ENCODE data around the gene SETD7. TPM values are rescaled to one million over a fixed set of nuclear protein-coding genes. Genes with fewer than 3 reads are reported as not detected.
"Not testable (repeated sequence)": the region's sequence is repeated elsewhere in the genome, so short reads cannot be mapped to it uniquely, and the experiment has no call there.

The SETD7 gene
- total RNA-seq, 1 experiment from 2014 or later = 59.4 TPM

DNA sequence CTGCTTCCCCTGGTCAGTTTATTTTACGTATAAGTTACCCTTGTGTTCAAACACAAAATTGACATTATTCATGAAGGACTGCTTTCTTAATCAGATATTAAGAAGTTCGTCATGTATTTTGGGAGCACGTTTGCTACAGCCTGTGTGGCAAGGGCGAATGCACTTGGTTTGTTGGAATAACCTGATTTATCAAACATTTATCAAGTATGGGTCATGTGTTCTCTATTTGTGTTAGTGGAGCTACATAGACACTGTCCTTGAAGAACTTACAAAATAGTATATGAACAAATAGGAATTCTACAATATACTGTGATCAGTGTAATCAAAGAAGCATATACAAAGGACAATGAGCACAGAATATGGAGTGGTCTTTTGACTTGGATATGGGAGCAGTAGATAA is 79.7 kb downstream of the SETD7 start:
- H3K4me2 ChIP-seq (ENCODE audit: low read depth, low read length, poor library complexity, severe bottlenecking) = no peak overlapping the region
- no peaks in the 10 kb centered on the region for H3K4me1 ChIP-seq (ENCODE audit: low read length)
- H3K9ac ChIP-seq (ENCODE audit: low read length) = no peak overlapping the region
- H3K9me2 ChIP-seq (replicated peaks; ENCODE audit: insufficient read depth, low read length) = no peaks in the 10 kb centered on the region
- no peak overlapping the region for H2AFZ ChIP-seq (ENCODE audit: low read length)
- H3K4me3 ChIP-seq (ENCODE audit: low read length) = no peak overlapping the region
- no peak overlapping the region for H3K27ac ChIP-seq (ENCODE audit: low read length)
- DNase-seq = no peak
- peaks cover 24% of the 10 kb centered on the region for H3K79me2 ChIP-seq (ENCODE audit: low read length)
- H3K9me3 ChIP-seq (ENCODE audit: low read length) = no peaks in the 10 kb centered on the region
- H4K20me1 ChIP-seq (ENCODE audit: insufficient read depth, low read depth, low read length) = no peaks in the 10 kb centered on the region
- H3K27me3 ChIP-seq (ENCODE audit: low read length) = no peaks in the 10 kb centered on the region
- peaks cover 22% of the 10 kb centered on the region for H3K36me3 ChIP-seq (ENCODE audit: insufficient read depth, low read length)

DNA sequence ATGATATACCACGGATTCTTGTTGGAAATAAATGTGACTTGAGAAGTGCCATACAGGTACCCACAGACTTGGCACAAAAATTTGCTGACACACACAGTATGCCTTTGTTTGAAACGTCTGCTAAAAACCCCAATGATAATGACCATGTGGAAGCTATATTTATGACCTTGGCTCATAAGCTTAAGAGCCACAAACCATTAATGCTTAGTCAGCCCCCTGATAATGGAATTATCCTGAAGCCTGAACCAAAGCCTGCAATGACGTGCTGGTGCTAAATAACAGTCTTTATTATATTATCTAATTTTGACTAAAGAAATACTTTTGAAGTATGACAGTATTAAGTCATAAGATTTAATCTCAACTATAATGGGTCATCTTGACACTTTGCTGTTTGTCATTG is 83.2 kb downstream of the SETD7 start:
- peaks cover 22% of the 10 kb centered on the region for H3K36me3 ChIP-seq (ENCODE audit: insufficient read depth, low read length)

DNA sequence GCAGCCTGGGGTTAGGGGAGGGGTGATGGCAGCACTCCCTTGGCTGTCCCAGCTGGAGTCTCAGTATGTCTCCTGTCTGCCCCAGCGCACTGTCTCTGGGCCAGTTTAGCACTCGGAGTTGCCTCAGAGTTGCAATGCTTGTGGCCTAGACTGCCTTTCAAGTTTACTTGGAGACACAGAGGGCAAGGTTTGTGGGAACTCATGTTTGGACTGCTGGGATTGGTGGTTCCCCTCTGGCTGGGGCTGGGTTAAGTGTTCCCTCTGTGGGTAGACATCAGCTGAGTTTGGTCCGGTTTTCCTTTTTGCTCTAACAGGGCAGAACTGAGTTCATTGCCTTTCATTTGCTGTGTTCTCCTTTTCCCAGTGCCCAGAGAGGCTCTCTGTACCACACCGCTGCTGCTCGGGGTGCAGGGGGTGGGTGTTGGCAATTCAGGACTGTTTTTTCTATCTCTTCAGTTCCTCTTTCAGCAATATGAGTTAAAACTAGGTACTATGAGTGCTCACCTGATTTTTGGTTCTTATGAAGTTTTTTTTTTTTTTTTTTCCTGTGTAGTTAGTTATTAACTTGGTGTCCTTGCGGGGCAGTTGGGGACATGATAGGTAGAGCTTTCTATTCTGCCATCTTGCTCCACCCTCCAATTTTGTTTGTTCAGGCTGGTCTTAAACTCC is 84.9 kb downstream of the SETD7 start:
- no peaks in the 10 kb centered on the region for H4K20me1 ChIP-seq (ENCODE audit: insufficient read depth, low read depth, low read length)
- DNase-seq = no peak

More for the DNA sequence above, 83.2 kb downstream of the SETD7 start:
- Histone ChIP-seq H3K9me3 (ENCODE audit: low read length) (peaks cover 6% of the 10 kb centered on the region; the same call in 1 of the 2 replicates), H3K27me3 (ENCODE audit: low read length) (no peaks in the 10 kb centered on the region), H3K4me3 (ENCODE audit: low read length) (no peak overlapping the region), H2AFZ (ENCODE audit: low read length) (no peak overlapping the region), H3K4me1 (ENCODE audit: low read length) (no peaks in the 10 kb centered on the region), H3K9me2 (replicated peaks; ENCODE audit: insufficient read depth, low read length) (no peaks in the 10 kb centered on the region), H3K27ac (ENCODE audit: low read length) (no peak overlapping the region), H3K9ac (ENCODE audit: low read length) (no peak overlapping the region), H3K79me2 (ENCODE audit: low read length) (peaks cover 59% of the 10 kb centered on the region), H3K4me2 (ENCODE audit: low read depth, low read length, poor library complexity, severe bottlenecking) (no peak overlapping the region), H4K20me1 (ENCODE audit: insufficient read depth, low read depth, low read length) (no peaks in the 10 kb centered on the region)
- DNase-seq = no peak

DNA sequence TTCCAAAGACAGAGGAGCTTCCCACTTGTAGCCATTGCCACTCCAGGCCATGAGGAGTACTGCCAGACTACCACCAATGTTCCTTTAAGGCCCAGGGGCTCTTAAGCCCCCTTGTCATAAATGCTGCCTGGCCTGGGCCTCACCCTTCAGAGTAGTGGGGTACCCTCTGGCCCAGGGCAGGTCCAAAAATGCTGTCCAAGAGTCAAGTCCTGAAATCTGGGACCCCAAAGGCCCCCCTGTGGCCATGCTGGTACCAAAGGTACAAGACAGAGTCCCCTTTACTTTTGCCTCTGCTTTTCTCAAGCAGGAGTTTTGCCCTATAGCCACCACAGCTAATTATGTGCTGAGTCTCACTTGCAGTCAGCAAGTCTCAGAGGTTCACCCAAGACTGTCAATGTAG is 85.7 kb downstream of the SETD7 start:
- Histone ChIP-seq H3K4me2 (ENCODE audit: low read depth, low read length, poor library complexity, severe bottlenecking) (no peak overlapping the region), H3K27me3 (ENCODE audit: low read length) (no peaks in the 10 kb centered on the region), H4K20me1 (ENCODE audit: insufficient read depth, low read depth, low read length) (no peaks in the 10 kb centered on the region), H3K9ac (ENCODE audit: low read length) (no peak overlapping the region), H3K9me3 (ENCODE audit: low read length) (peaks cover 6% of the 10 kb centered on the region; the same call in 1 of the 2 replicates), H3K4me1 (ENCODE audit: low read length) (no peaks in the 10 kb centered on the region), H3K9me2 (replicated peaks; ENCODE audit: insufficient read depth, low read length) (no peaks in the 10 kb centered on the region), H2AFZ (ENCODE audit: low read length) (no peak overlapping the region), H3K79me2 (ENCODE audit: low read length) (peaks cover 82% of the 10 kb centered on the region), H3K36me3 (ENCODE audit: insufficient read depth, low read length) (peaks cover 22% of the 10 kb centered on the region), H3K27ac (ENCODE audit: low read length) (no peak overlapping the region), H3K4me3 (ENCODE audit: low read length) (no peak overlapping the region)
- no peak for DNase-seq

More for the DNA sequence above, 84.9 kb downstream of the SETD7 start:
- Histone ChIP-seq H3K9me2 (replicated peaks; ENCODE audit: insufficient read depth, low read length) (no peaks in the 10 kb centered on the region), H3K4me1 (ENCODE audit: low read length) (no peaks in the 10 kb centered on the region), H3K27me3 (ENCODE audit: low read length) (no peaks in the 10 kb centered on the region), H3K27ac (ENCODE audit: low read length) (no peak overlapping the region), H3K79me2 (ENCODE audit: low read length) (peaks cover 77% of the 10 kb centered on the region), H3K4me3 (ENCODE audit: low read length) (no peak overlapping the region), H3K9me3 (ENCODE audit: low read length) (peaks cover 6% of the 10 kb centered on the region; the same call in 1 of the 2 replicates), H3K4me2 (ENCODE audit: low read depth, low read length, poor library complexity, severe bottlenecking) (no peak overlapping the region), H2AFZ (ENCODE audit: low read length) (no peak overlapping the region), H3K9ac (ENCODE audit: low read length) (no peak overlapping the region), H3K36me3 (ENCODE audit: insufficient read depth, low read length) (peaks cover 22% of the 10 kb centered on the region)

DNA sequence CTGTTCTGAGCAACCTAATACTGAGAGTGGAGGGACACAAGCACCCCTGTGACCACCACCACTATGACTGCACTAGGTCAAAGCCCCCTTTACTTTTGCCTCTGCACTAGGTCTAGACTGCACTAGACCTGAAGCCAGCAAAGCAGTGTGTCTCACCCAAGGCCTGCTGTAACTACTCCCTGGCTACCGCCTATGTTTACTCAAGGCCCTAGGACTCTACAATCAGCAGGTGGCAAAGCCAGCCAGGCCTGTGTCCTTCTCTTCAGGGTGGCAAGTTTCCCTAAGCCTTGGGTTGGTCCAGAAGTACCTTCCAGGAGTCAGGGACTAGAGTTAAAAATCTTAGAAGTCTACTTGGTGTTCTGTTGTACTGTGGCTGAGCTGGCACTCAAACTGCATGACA is 86.2 kb downstream of the SETD7 start:
- Histone ChIP-seq H3K4me2 (ENCODE audit: low read depth, low read length, poor library complexity, severe bottlenecking) (no peak overlapping the region), H3K4me3 (ENCODE audit: low read length) (no peak overlapping the region), H3K9me3 (ENCODE audit: low read length) (peaks cover 6% of the 10 kb centered on the region; the same call in 1 of the 2 replicates), H3K79me2 (ENCODE audit: low read length) (peaks cover 82% of the 10 kb centered on the region), H3K9ac (ENCODE audit: low read length) (no peak overlapping the region), H3K4me1 (ENCODE audit: low read length) (no peaks in the 10 kb centered on the region), H3K9me2 (replicated peaks; ENCODE audit: insufficient read depth, low read length) (no peaks in the 10 kb centered on the region), H2AFZ (ENCODE audit: low read length) (no peak overlapping the region), H4K20me1 (ENCODE audit: insufficient read depth, low read depth, low read length) (no peaks in the 10 kb centered on the region), H3K36me3 (ENCODE audit: insufficient read depth, low read length) (peaks cover 22% of the 10 kb centered on the region), H3K27me3 (ENCODE audit: low read length) (no peaks in the 10 kb centered on the region), H3K27ac (ENCODE audit: low read length) (no peak overlapping the region)
- no peak for DNase-seq

DNA sequence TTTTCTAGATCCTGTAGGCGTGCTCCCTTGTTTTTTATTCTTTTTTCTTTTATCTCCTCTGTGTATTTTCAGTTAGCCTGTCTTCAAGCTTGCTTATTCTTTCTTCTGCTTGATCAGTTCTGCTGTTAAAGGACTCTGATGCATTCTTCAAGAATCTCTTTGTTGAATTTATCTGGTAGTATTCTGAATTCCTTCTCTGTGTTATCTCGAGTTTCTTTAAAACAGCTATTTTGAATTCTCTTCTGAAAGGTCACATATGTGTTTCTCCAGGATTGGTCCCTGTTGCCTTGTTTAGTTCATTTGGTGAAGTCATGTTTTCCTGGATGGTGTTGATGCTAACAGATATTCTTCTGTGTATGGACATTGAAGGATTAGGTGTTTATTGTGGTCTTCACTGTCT is 86.8 kb downstream of the SETD7 start:
- Histone ChIP-seq H3K9ac (ENCODE audit: low read length) (no peak overlapping the region), H2AFZ (ENCODE audit: low read length) (no peak overlapping the region), H3K36me3 (ENCODE audit: insufficient read depth, low read length) (peaks cover 22% of the 10 kb centered on the region), H3K9me2 (replicated peaks; ENCODE audit: insufficient read depth, low read length) (no peaks in the 10 kb centered on the region), H3K4me3 (ENCODE audit: low read length) (no peak overlapping the region), H3K4me1 (ENCODE audit: low read length) (no peaks in the 10 kb centered on the region), H3K4me2 (ENCODE audit: low read depth, low read length, poor library complexity, severe bottlenecking) (no peak overlapping the region), H3K27me3 (ENCODE audit: low read length) (no peaks in the 10 kb centered on the region), H3K9me3 (ENCODE audit: low read length) (peaks cover 6% of the 10 kb centered on the region; the same call in 1 of the 2 replicates), H4K20me1 (ENCODE audit: insufficient read depth, low read depth, low read length) (no peaks in the 10 kb centered on the region), H3K79me2 (ENCODE audit: low read length) (peaks cover 83% of the 10 kb centered on the region), H3K27ac (ENCODE audit: low read length) (no peak overlapping the region)
- no peak for DNase-seq

DNA sequence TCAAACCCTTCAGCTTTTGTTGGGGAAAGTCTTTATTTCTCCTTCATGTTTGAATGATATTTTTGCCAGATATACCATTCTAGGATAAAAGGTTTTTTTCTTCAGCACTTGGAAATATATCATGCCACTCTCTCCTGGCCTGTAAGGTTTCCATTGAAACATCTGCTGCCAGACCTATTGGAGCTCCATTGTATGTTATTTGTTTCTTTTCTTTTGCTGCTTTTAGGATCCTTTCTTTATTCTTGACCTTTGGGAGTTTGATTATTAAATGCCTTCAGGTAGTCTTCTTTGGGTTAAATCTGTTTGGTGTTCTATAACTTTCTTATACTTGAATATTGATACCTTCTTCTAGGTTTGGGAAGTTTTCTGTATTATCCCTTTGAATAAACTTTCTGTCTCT is 87.3 kb downstream of the SETD7 start:
- not testable (repeated sequence) for H3K27ac ChIP-seq (ENCODE audit: low read length); H3K4me2 ChIP-seq (ENCODE audit: low read depth, low read length, poor library complexity, severe bottlenecking); H4K20me1 ChIP-seq (ENCODE audit: insufficient read depth, low read depth, low read length); H3K4me3 ChIP-seq (ENCODE audit: low read length); H3K4me1 ChIP-seq (ENCODE audit: low read length); H3K9me2 ChIP-seq (replicated peaks; ENCODE audit: insufficient read depth, low read length); DNase-seq; H2AFZ ChIP-seq (ENCODE audit: low read length); H3K9me3 ChIP-seq (ENCODE audit: low read length); H3K27me3 ChIP-seq (ENCODE audit: low read length); H3K9ac ChIP-seq (ENCODE audit: low read length)
- peaks cover 86% of the 10 kb centered on the region for H3K79me2 ChIP-seq (ENCODE audit: low read length)
- H3K36me3 ChIP-seq (ENCODE audit: insufficient read depth, low read length) = peaks cover 22% of the 10 kb centered on the region

DNA sequence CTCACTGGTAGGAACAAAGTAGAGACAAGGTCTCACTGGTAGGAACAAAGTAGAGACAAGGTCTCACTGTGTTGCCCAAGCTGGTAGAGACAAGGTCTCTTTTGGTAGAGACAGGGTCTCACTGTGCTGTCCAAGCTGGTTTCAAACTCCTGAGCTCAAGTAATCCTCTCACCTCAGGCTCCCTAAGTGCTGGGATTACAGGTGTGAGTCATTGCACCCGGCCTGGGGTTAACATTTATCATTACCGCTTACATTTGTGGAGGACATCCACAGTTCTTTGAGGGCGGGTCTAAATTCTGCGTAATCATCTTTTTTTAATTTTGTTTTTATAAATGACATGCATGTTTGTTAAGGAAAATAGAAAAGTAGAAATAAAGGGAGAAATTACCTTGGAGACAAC is 90.1 kb downstream of the SETD7 start:
- Histone ChIP-seq H3K4me2 (ENCODE audit: low read depth, low read length, poor library complexity, severe bottlenecking) (no peak overlapping the region), H2AFZ (ENCODE audit: low read length) (no peak overlapping the region), H3K27ac (ENCODE audit: low read length) (no peak overlapping the region), H3K9me2 (replicated peaks; ENCODE audit: insufficient read depth, low read length) (no peaks in the 10 kb centered on the region), H3K4me3 (ENCODE audit: low read length) (no peak overlapping the region), H3K27me3 (ENCODE audit: low read length) (no peaks in the 10 kb centered on the region), H3K36me3 (ENCODE audit: insufficient read depth, low read length) (peaks cover 6% of the 10 kb centered on the region; the same call in 1 of the 2 replicates), H3K4me1 (ENCODE audit: low read length) (no peaks in the 10 kb centered on the region), H4K20me1 (ENCODE audit: insufficient read depth, low read depth, low read length) (no peaks in the 10 kb centered on the region), H3K9me3 (ENCODE audit: low read length) (peaks cover 2% of the 10 kb centered on the region; the same call in 1 of the 2 replicates), H3K9ac (ENCODE audit: low read length) (no peak overlapping the region), H3K79me2 (ENCODE audit: low read length) (peaks cover 93% of the 10 kb centered on the region)
- no peak for DNase-seq

Data from Karpas-422 (cell line).